A549 treated with AZD9567 at 1 μM for 4 hours (cell line): Measurements from ENCODE around the gene KRTAP29-1. TPM values are rescaled to one million over a fixed set of nuclear protein-coding genes. Genes with fewer than 3 reads are reported as not detected.

Source experiments
- total RNA-seq: library from RNA; stranded (reverse); fragments of 200-300 nt; extraction: Qiagen RNA extraction; gene quantifications from 5 replicates; pipeline ENCODE4 v1.2.3, GENCODE V29; 2022; ENCODE audit not compliant: insufficient read depth

Gene KRTAP29-1, protein sequence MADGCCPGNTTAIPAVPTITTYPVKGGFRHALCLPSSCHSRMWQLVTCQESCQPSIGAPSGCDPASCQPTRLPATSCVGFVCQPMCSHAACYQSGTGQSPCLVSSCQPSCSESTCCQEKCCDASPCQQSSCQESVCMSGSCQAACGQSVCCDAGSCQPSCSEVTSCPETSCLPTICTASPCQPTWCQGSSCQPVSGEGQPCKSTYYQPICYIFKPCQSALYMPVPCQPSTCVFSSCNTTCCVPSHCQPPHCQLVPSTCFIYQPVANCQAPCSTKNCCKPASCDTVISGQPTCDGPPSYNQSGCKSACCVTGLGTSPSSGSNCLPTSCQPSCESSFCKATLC
- not detected in 5 replicates for total RNA-seq

DNA sequence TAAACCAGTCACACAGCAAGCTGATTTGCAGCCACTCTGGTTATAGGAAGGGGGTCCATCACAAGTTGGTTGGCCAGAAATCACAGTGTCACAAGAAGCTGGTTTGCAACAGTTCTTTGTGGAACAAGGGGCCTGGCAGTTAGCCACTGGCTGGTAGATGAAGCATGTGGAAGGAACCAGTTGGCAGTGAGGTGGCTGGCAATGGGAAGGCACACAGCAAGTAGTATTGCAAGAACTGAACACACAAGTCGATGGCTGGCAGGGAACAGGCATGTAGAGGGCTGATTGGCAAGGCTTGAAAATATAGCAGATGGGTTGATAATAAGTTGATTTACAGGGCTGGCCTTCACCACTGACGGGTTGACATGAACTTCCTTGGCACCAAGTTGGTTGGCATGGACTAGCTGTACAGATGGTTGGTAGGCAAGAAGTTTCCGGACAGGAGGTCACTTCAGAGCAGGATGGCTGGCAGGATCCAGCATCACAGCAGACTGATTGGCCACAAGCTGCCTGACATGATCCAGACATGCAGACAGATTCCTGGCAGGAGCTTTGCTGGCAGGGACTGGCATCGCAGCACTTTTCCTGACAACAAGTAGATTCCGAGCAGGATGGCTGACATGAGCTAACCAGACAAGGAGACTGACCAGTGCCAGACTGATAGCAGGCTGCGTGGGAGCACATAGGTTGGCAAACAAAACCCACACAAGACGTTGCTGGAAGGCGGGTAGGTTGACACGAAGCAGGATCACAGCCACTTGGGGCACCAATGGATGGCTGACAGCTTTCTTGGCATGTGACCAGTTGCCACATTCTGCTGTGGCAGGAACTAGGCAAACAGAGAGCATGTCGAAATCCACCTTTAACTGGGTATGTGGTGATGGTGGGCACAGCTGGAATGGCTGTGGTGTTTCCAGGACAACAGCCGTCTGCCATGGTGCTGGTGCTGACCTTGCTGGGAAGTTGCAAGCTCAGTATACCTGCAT is at the start of gene KRTAP29-1:
TSS of gene KRTAP29-1 (minus strand) at position 936 of the 986 bp plus-strand sequence. CDS start at position 936, 0 bp downstream.

DNA sequence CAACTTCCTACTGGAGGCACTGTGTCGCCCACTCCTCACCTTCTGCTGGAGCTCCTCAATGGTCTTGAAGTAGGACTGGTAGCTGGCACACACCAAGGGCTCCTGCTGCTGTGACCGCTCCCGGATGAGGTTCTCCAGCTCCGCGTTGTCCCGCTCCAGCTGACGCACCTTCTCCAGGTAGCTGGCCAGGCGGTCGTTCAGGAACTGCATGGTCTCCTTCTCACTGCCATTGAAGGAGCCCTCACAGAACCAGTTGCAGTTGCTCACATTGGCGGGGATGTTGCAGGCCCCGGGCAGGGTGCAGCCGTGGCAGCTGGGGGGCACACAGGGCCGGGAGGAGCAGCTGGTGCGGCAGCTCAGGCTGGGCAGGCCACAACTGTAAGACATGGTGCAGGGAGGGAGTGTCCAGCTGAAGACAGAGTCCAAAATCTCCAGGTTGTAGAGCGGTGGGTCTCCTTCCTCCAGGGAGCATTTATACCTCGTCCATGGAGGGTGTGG is 47.8 kb upstream of the KRTAP29-1 start, which contains the start of gene KRT33A:
TSS of gene KRT33A (minus strand) at position 448 of the 498 bp plus-strand sequence. CDS start at position 387, 61 bp downstream.

DNA sequence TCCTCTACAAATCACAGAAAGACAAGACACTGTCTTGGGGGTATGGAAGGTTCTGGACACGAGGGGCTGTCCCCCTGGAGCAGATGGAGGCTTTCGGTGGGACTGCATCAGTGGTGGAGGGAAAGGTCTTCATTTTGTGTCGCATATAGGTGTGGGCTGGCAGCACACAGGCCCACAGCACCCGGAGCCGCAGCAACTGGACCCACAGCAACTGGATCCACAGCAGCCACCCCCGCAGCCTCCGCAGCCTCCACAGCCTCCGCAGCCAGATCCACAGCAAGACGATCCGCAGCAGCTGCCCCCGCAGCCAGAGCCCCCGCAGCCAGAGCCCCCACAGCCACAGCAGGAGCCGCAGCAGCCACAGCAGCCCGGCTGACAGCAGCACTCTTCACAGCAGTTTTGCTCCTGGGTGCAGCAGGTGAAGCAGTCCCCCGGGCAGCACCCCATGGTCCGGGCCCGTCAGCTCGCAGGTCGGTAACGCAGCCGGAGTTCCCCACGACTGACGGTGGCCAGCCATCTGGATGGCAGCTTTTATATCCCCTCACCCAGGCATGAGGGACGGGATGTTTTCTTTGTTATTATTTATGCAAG is 12.6 kb upstream of the KRTAP29-1 start, which contains the start of gene KRTAP17-1:
TSS of gene KRTAP17-1 (minus strand) at position 507 of the 591 bp plus-strand sequence. CDS start at position 447, 60 bp downstream.

GRCh38 chr17:41308918-41309359 is 6.3 kb upstream of the KRTAP29-1 start, which contains the start of gene KRTAP16-1:
Gene KRTAP16-1, minus strand, starts transcription at chr17:41309309. Its CDS starts 56 bp downstream, at chr17:41309253.

GRCh38 chr17:41275648-41276190 is 26.9 kb downstream of the KRTAP29-1 start, which contains the start of gene KRTAP9-7:
Gene KRTAP9-7, plus strand, starts transcription at chr17:41275698. Its CDS starts 0 bp downstream, at chr17:41275698.

DNA sequence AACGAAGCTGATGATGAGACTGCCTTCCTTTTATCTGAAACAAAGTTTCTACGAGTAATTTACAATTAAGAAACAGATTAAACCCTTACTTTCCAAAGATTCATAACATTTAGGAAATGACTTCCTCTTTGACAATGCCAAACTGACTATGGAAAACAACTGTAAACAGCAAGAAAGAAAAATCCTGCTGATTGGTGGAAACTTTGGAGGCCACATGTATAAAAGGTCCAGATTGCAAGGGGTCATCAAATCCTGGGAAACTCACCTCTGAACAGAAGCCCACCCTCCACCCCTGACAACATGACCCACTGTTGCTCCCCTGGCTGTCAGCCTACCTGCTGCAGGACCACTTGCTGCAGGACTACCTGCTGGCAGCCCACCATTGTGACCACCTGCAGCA is 37.6 kb downstream of the KRTAP29-1 start, which contains the start of gene KRTAP9-6:
TSS of gene KRTAP9-6 (plus strand) at position 301 of the 400 bp plus-strand sequence. CDS start at position 301, 0 bp downstream.

DNA sequence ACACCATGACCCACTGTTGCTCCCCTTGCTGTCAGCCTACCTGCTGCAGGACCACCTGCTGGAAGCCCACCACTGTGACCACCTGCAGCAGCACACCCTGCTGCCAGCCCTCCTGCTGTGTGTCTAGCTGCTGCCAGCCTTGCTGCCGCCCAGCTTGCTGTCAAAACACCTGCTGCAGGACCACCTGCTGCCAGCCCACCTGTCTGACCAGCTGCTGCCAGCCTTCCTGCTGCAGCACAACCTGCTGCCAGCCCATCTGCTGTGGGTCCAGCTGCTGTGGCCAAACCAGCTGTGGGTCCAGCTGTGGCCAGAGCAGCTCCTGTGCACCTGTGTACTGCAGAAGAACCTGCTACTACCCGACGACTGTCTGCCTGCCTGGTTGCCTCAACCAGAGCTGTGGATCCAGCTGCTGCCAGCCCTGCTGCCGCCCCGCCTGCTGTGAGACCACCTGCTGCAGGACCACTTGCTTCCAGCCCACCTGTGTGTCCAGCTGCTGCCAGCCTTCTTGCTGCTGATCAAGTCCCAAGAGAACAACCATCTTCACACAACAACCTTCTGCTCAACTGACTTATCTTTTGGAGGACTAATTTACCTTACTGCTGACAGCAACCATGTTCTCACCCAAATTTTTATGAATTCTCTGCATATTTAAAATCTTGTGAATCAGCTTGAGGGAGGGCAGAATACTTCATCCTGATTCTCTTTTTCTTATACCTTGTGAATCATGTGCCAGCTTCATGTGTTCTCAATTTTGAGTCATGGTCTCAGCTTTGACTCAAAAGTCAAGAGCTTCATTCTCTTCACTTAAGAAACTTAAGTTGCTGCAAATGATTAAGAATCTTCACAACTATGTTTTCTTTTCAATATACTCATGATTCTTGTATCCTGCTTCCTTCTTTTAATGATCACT is 47.0 kb downstream of the KRTAP29-1 start, which contains the start of gene KRTAP9-9:
TSS of gene KRTAP9-9 (plus strand) at position 4 of the 910 bp plus-strand sequence.

Other genes starting within 250 kb of the KRTAP29-1 start
- not detected in 5 replicates for gene KRTAP2-2, start 247.6 kb downstream of the KRTAP29-1 start, total RNA-seq
- 0.09 to 0.19 TPM (median 0.17 TPM) in 4 of 5 replicates, not detected in the other for gene KRTAP2-3, start 242.7 kb downstream of the KRTAP29-1 start, total RNA-seq
- not detected in 5 replicates for gene KRTAP2-4, start 237.0 kb downstream of the KRTAP29-1 start, total RNA-seq
- gene KRTAP4-7, start 218.7 kb downstream of the KRTAP29-1 start, total RNA-seq, result not detected in 5 replicates
- gene KRTAP4-8, start 204.7 kb downstream of the KRTAP29-1 start, total RNA-seq, result not detected in 5 replicates
- not detected in 5 replicates for gene KRTAP4-16, start 200.6 kb downstream of the KRTAP29-1 start, total RNA-seq
- gene KRTAP4-9, start 197.5 kb downstream of the KRTAP29-1 start, total RNA-seq, result not detected in 5 replicates
- gene KRTAP4-11, start 184.5 kb downstream of the KRTAP29-1 start, total RNA-seq, result not detected in 5 replicates
- not detected in 5 replicates for gene KRTAP4-12, start 178.7 kb downstream of the KRTAP29-1 start, total RNA-seq
- gene KRTAP4-6, start 162.3 kb downstream of the KRTAP29-1 start, total RNA-seq, result not detected in 5 replicates
- not detected in 5 replicates for gene KRTAP4-5, start 153.0 kb downstream of the KRTAP29-1 start, total RNA-seq
- 0.07 TPM in 1 of 5 replicates, not detected in the others for gene KRTAP4-4, start 142.1 kb downstream of the KRTAP29-1 start, total RNA-seq
- gene KRTAP4-3, start 134.6 kb downstream of the KRTAP29-1 start, total RNA-seq, result not detected in 5 replicates
- not detected in 5 replicates for gene KRTAP4-2, start 124.6 kb downstream of the KRTAP29-1 start, total RNA-seq
- gene KRTAP4-1, start 117.9 kb downstream of the KRTAP29-1 start, total RNA-seq, result not detected in 5 replicates
- not detected in 5 replicates for gene KRTAP9-1, start 113.0 kb downstream of the KRTAP29-1 start, total RNA-seq
- gene KRTAP9-2, start 76.2 kb downstream of the KRTAP29-1 start, total RNA-seq, result not detected in 5 replicates
- gene KRTAP9-3, start 70.4 kb downstream of the KRTAP29-1 start, total RNA-seq, result not detected in 5 replicates
- gene KRTAP9-8, start 64.9 kb downstream of the KRTAP29-1 start, total RNA-seq, result not detected in 5 replicates
- not detected in 5 replicates for gene KRTAP9-4, start 53.2 kb downstream of the KRTAP29-1 start, total RNA-seq
- not detected in 5 replicates for gene KRTAP9-9, start 47.5 kb downstream of the KRTAP29-1 start, total RNA-seq
- not detected in 5 replicates for gene KRTAP9-6, start 37.5 kb downstream of the KRTAP29-1 start, total RNA-seq
- not detected in 5 replicates for gene KRTAP9-7, start 27.2 kb downstream of the KRTAP29-1 start, total RNA-seq
- not detected in 5 replicates for gene KRTAP16-1, start 6.5 kb upstream of the KRTAP29-1 start, total RNA-seq
- gene KRTAP17-1, start 12.9 kb upstream of the KRTAP29-1 start, total RNA-seq, result not detected in 5 replicates
- not detected in 5 replicates for gene KRT33A, start 48.0 kb upstream of the KRTAP29-1 start, total RNA-seq
- gene KRT33B, start 67.0 kb upstream of the KRTAP29-1 start, total RNA-seq, result not detected in 5 replicates
- 0.21 to 1.2 TPM (median 0.29 TPM) in 5 replicates for gene KRT34, start 79.5 kb upstream of the KRTAP29-1 start, total RNA-seq
- not detected in 5 replicates for gene KRT31, start 94.8 kb upstream of the KRTAP29-1 start, total RNA-seq
- gene KRT37, start 121.7 kb upstream of the KRTAP29-1 start, total RNA-seq, result not detected in 5 replicates
- gene KRT38, start 138.1 kb upstream of the KRTAP29-1 start, total RNA-seq, result not detected in 5 replicates
- gene KRT32, start 164.5 kb upstream of the KRTAP29-1 start, total RNA-seq, result not detected in 5 replicates
- gene KRT35, start 178.3 kb upstream of the KRTAP29-1 start, total RNA-seq, result not detected in 5 replicates
- gene KRT36, start 187.1 kb upstream of the KRTAP29-1 start, total RNA-seq, result not detected in 5 replicates
- 0.08 to 0.50 TPM (median 0.30 TPM) in 3 of 5 replicates, not detected in the others for gene KRT13, start 202.8 kb upstream of the KRTAP29-1 start, total RNA-seq
- gene KRT15, start 216.0 kb upstream of the KRTAP29-1 start, total RNA-seq, result 2.1 to 2.6 TPM (median 2.5 TPM) in 5 replicates
- gene KRT19, start 225.5 kb upstream of the KRTAP29-1 start, total RNA-seq, result 38.0 to 52.6 TPM (median 41.8 TPM) in 5 replicates